Tibial nerve (tissue), 4 donors: Measurements from ENCODE around the gene SPATA31C1. TPM values are rescaled to one million over a fixed set of nuclear protein-coding genes. Genes with fewer than 3 reads are reported as not detected.

Source experiments
- DNase-seq, 2 donors: peaks; one replicate each; pipeline ENCODE4 v3.0.0-alpha.2; 2019; ENCODE audit warnings: low spot score in 2 of 2
- H3K27ac ChIP-seq, 4 donors: fragments of 200-600 bp; sonication (generic) in 3 of 4; one replicate each; pipeline ENCODE4 v1.5.1; 2017 to 2019; ENCODE audit warnings: mild to moderate bottlenecking in 1 of 4
- H3K27me3 ChIP-seq, 2 donors: fragments of 200-600 bp; sonication (generic) in 1 of 2; one replicate each; pipeline versions ENCODE4 v1.5.1 to v1.6.0; 2017 to 2019
- H3K36me3 ChIP-seq, 3 donors: fragments of 200-600 bp; sonication (generic); one replicate each; pipeline ENCODE4 v1.5.1; 2018 to 2019
- H3K4me1 ChIP-seq, 4 donors: fragments of 200-600 bp; sonication (generic) in 3 of 4; one replicate each; pipeline ENCODE4 v1.5.1; 2017 to 2019
- H3K4me3 ChIP-seq, 4 donors: fragments of 200-600 bp; sonication (generic) in 3 of 4; one replicate each; pipeline ENCODE4 v1.5.1; 2017 to 2019; ENCODE audit warnings: mild to moderate bottlenecking in 1 of 4, moderate library complexity in 1 of 4
- H3K9me3 ChIP-seq, 4 donors: fragments of 200-600 bp; sonication (generic) in 3 of 4; one replicate each; pipeline ENCODE4 v1.5.1; 2017 to 2019
- CTCF ChIP-seq, 5 experiments: fragments of 200-600 bp in 3 of 5; fragments of 450-650 bp in 2 of 5; sonication (generic) in 3 of 5; IDR thresholded peaks; one replicate each; pipeline ENCODE4 v1.5.1; 2016 to 2019; ENCODE audit warnings: antibody characterized with exemption in 5 of 5, mild to moderate bottlenecking in 3 of 5, moderate library complexity in 2 of 5
- EP300 ChIP-seq, 2 donors: sonication (generic); formaldehyde crosslinking; IDR thresholded peaks; one replicate each; pipeline ENCODE4 v1.6.1; 2017; ENCODE audit warnings: antibody characterized with exemption in 2 of 2, mild to moderate bottlenecking in 1 of 2
- POLR2A ChIP-seq, 2 donors: fragments of 450-650 bp; IDR thresholded peaks; one replicate each; pipeline ENCODE4 v1.6.1; 2017; ENCODE audit warnings: antibody characterized with exemption in 2 of 2, mild to moderate bottlenecking in 2 of 2, moderate library complexity in 2 of 2
- WGBS, 2 donors: methylation state at CpG; one replicate each; pipeline ENCODE4 v1.1.5; 2018; 5-methylcytosine and 5-hydroxymethylcytosine counted together
- total RNA-seq, 4 donors: library from RNA; depleted of rRNA; stranded (reverse); fragments of >200 nt; gene quantifications; one replicate each; pipeline ENCODE4 v1.1.0, GENCODE V29; 2016

SPATA31C1 gene
- total RNA-seq, 4 donors from 2014 or later: not detected

- no peak overlapping the region for H3K4me3 ChIP-seq
- H3K4me1 ChIP-seq: no peaks in the 10 kb centered on the region
- peaks cover 0 to 7% (median 0%) of the 10 kb centered on the region in 4 donors for H3K9me3 ChIP-seq
- TF ChIP-seq CTCF (IDR thresholded peaks at IDR 0.05): no peak
- TF ChIP-seq POLR2A (IDR thresholded peaks at IDR 0.05): no peak
- TF ChIP-seq EP300 (IDR thresholded peaks at IDR 0.05): no peak
- H3K36me3 ChIP-seq: no peaks in the 10 kb centered on the region
- H3K27ac ChIP-seq: no peak overlapping the region
- no peak for DNase-seq
- no peaks in the 10 kb centered on the region for H3K27me3 ChIP-seq
- 81 to 84% methylated on average over 7 to 12 of the region's 13 CpGs for WGBS, 2 donors
These were observed 30.7 kb upstream of the SPATA31C1 start for GRCh38 chr9:87886933-87887505.

GRCh38 chr9:87887661-87888480 is 29.9 kb upstream of the SPATA31C1 start:
- peaks cover 0 to 7% (median 0%) of the 10 kb centered on the region in 4 donors for H3K9me3 ChIP-seq
- WGBS, 2 donors: 91 to 95% methylated on average over 7 to 13 of the region's 13 CpGs
- no peak for DNase-seq

GRCh38 chr9:87888501-87888900 is 29.3 kb upstream of the SPATA31C1 start:
- H3K4me3 ChIP-seq: no peak overlapping the region
- no peaks in the 10 kb centered on the region for H3K27me3 ChIP-seq
- WGBS, 2 donors: 67 to 70% methylated on average over 3 to 6 of the region's 6 CpGs
- DNase-seq: no peak
- H3K9me3 ChIP-seq: peaks cover 0 to 7% (median 0%) of the 10 kb centered on the region in 4 donors
- H3K4me1 ChIP-seq: no peaks in the 10 kb centered on the region
- no peak overlapping the region for H3K27ac ChIP-seq
- H3K36me3 ChIP-seq: no peaks in the 10 kb centered on the region
- no peak for TF ChIP-seq EP300 (IDR thresholded peaks at IDR 0.05)
- TF ChIP-seq POLR2A (IDR thresholded peaks at IDR 0.05): no peak
- no peak for TF ChIP-seq CTCF (IDR thresholded peaks at IDR 0.05)

More at GRCh38 chr9:87887661-87888480, 29.9 kb upstream of the SPATA31C1 start:
- H3K27ac ChIP-seq: no peak overlapping the region
- H3K36me3 ChIP-seq: no peaks in the 10 kb centered on the region
- TF ChIP-seq CTCF (IDR thresholded peaks at IDR 0.05) (no peak), EP300 (IDR thresholded peaks at IDR 0.05) (no peak), POLR2A (IDR thresholded peaks at IDR 0.05) (no peak)
- H3K4me3 ChIP-seq: no peak overlapping the region
- no peaks in the 10 kb centered on the region for H3K4me1 ChIP-seq
- H3K27me3 ChIP-seq: no peaks in the 10 kb centered on the region

- H3K36me3 ChIP-seq: no peaks in the 10 kb centered on the region
- no peaks in the 10 kb centered on the region for H3K4me1 ChIP-seq
- no peak overlapping the region for H3K4me3 ChIP-seq
- peaks cover 0 to 7% (median 0%) of the 10 kb centered on the region in 4 donors for H3K9me3 ChIP-seq
- no peak for DNase-seq
- H3K27me3 ChIP-seq: no peaks in the 10 kb centered on the region
- 85 to 89% methylated on average over 11 to 12 of the region's 12 CpGs for WGBS, 2 donors
- TF ChIP-seq POLR2A (IDR thresholded peaks at IDR 0.05) (no peak), CTCF (IDR thresholded peaks at IDR 0.05) (no peak), EP300 (IDR thresholded peaks at IDR 0.05) (no peak)
- no peak overlapping the region for H3K27ac ChIP-seq
These were observed 28.5 kb upstream of the SPATA31C1 start for GRCh38 chr9:87889065-87889881.
